Activated CD4-positive, alpha-beta T cell treated with anti-CD3 and anti-CD28 coated beads, Interleukin-2, amount 10 ng/mL, durations not matched to agents 24 days and 14 days (primary cell): ENCODE results near the gene TXNRD3. TPM values are rescaled to one million over a fixed set of nuclear protein-coding genes. Genes with fewer than 3 reads are reported as not detected.
A peak's percentile ranks its signal among the peaks of the same experiment; 100 is the strongest.

Experiments used
- DNase-seq: peaks from one replicate; pipeline ENCODE4 v3.0.0; 2022
- H3K27ac Mint-ChIP-seq: one replicate; pipeline ENCODE4 v1.8.0; 2022; ENCODE audit warnings: mild to moderate bottlenecking, mixed read lengths
- H3K27me3 Mint-ChIP-seq: one replicate; pipeline ENCODE4 v1.8.0; 2022; ENCODE audit warnings: mixed read lengths
- H3K36me3 Mint-ChIP-seq: one replicate; pipeline ENCODE4 v1.8.0; 2022; ENCODE audit warnings: low read depth, mild to moderate bottlenecking, mixed read lengths
- H3K4me1 Mint-ChIP-seq: one replicate; pipeline ENCODE4 v1.8.0; 2021; ENCODE audit warnings: mixed read lengths
- H3K4me3 Mint-ChIP-seq: one replicate; pipeline ENCODE4 v1.8.0; 2022; ENCODE audit warnings: mild to moderate bottlenecking, moderate library complexity, mixed read lengths
- H3K9me3 Mint-ChIP-seq: one replicate; pipeline ENCODE4 v1.8.0; 2021; ENCODE audit warnings: mixed read lengths
- intact Hi-C: fragments of 100-400 bp; cut with micrococcal nuclease; formaldehyde crosslinking; loops from one replicate; pipeline ENCODE4 v1.15.1; 2023
- total RNA-seq: library from RNA; stranded (reverse); gene quantifications from 2 replicates; pipeline ENCODE4 v1.2.3, GENCODE V29; 2022

TXNRD3 gene
- total RNA-seq, 1 donor from 2014 or later = 1.5 TPM

DNA sequence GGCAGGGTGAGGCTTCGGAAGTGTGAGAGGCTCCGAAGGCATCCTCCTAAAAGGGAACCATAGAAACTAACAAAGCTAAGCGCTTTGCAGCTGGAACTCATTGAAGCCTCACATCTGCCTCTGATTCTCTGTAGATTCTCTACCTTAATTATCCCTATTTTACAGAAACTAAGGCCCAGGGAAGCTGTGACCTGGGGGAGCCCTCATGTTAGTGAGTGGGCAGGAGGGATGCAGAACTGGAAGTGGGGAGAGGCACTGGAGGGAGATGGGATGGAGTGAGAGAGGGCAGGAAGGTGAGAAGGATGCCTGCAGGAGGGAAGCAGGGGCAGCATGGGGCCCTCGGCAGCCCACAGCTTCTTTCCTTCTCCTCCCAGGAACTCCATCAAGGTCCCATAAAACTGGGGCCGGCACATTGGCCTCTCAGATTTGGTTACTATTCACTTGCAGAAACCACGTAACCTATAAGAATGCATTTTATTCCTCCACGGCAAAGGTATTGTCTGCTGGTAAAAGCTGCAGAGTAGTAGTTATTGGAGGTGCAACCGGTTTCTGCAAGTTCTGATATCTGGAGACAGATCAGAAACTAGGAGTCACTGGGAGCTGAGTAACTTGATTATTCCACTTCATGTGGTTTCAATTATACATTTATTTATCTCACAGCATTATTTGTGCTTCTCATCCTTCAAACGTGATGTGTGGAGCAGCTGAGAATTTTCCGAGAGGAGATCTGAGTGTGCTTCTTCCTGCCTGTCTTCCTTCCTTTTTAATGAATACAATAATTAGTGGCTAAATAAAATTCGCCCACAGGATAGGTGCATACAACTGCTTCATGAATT, 25.1 kb upstream of the TXNRD3 start:
- DNase-seq = no peak
- Mint-ChIP-seq H3K27me3 (peaks cover 16% of the 10 kb centered on the region), H3K36me3 (no peaks in the 10 kb centered on the region), H3K9me3 (no peaks in the 10 kb centered on the region), H3K4me1 (peaks cover 3% of the 10 kb centered on the region), H3K4me3 (no peak overlapping the region), H3K27ac (no peak overlapping the region)
- intact Hi-C loops = loop anchor here (1.0 to 10.0 kb wide), 3 partner anchors 305 to 864 kb away; partner anchors contain the start of gene PLXNA1

- H3K4me1 Mint-ChIP-seq = peaks cover 3% of the 10 kb centered on the region
- H3K27ac Mint-ChIP-seq = no peak overlapping the region
- no peak overlapping the region for H3K4me3 Mint-ChIP-seq
- H3K27me3 Mint-ChIP-seq = peaks cover 19% of the 10 kb centered on the region
- intact Hi-C loops = loop anchor here (1.0 to 10.0 kb wide), 3 partner anchors 305 to 865 kb away; partner anchors contain the start of gene PLXNA1
- H3K36me3 Mint-ChIP-seq = no peaks in the 10 kb centered on the region
- DNase-seq = peak; percentile 93
- H3K9me3 Mint-ChIP-seq = no peaks in the 10 kb centered on the region
Measured at GRCh38 chr3:126679318-126679751, 24.4 kb upstream of the TXNRD3 start.

DNA sequence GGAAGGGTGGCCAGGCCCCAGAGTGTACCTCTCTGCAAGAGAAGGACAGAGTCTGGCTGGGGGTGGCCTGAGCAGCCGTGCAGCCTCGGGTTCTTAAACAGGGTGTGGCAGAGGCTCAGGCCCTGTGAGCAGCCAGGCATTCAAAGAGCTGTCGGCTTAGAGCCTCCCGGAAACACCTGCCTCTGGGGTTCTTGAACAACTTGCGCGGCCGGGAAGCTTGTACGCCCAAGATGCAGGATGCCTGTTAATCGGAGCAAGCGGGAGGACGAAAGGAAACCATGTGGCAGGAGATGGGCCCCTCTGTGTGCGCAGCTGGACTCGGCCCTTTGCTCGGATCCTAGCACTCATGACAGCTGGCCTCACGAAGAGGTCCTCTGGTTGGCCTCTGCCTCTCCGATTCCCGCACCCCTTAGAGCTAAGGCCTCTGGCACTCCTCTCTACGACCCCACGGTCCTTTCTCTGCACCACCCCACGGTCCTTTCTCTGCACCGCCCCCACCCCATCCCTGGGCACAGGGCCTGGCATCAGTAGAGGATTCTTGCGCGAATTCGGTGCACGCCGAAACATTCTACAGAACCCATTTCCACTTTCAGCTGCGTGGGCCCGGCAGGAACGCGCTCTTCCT, 23.9 kb upstream of the TXNRD3 start:
- no peaks in the 10 kb centered on the region for H3K9me3 Mint-ChIP-seq
- peaks cover 3% of the 10 kb centered on the region for H3K4me1 Mint-ChIP-seq
- no peaks in the 10 kb centered on the region for H3K36me3 Mint-ChIP-seq
- no peak for DNase-seq
- H3K4me3 Mint-ChIP-seq = no peak overlapping the region
- H3K27ac Mint-ChIP-seq = no peak overlapping the region
- intact Hi-C loops = loop anchor here (1.0 to 10.0 kb wide), 3 partner anchors 306 to 865 kb away; partner anchors contain the start of gene PLXNA1
- H3K27me3 Mint-ChIP-seq = peaks cover 19% of the 10 kb centered on the region

DNA sequence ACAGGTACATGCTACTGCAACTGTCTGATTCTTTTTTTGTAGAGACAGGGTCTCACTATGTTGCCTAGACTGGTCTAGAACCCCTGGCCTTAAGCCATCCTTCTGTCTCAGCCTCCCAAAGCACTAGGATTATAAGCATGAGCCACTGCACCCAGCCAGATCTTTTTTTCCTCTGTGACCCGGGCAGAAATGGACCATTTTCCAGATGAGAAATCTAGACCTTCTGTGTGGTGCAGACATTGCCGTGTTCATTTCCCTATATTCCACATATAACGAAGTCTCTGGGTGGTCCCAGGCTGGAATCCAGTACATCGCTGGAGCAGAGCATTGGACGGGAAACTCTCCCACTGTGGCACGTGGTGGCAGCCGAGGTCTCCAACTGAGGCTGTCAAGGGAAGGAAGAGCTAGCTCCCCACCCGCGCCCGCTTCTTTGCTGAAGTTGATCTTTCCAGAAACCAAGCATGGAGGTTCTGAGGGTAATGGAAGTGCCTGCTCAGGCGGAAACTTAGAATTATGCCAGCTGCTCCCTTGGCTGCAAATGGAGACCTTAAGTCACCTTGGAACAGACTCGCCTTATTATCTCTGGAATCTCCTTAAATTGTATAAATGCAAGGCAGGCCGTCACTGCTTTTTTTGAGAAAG, 23.1 kb upstream of the TXNRD3 start:
- H3K4me1 Mint-ChIP-seq = peaks cover 3% of the 10 kb centered on the region
- no peak overlapping the region for H3K4me3 Mint-ChIP-seq
- H3K27me3 Mint-ChIP-seq = peaks cover 19% of the 10 kb centered on the region
- H3K27ac Mint-ChIP-seq = no peak overlapping the region
- intact Hi-C loops = loop anchor here (10.0 kb wide), 1 partner anchor 307 kb away; the partner anchor contains the start of gene PLXNA1
- DNase-seq = no peak
- H3K9me3 Mint-ChIP-seq = no peaks in the 10 kb centered on the region
- no peaks in the 10 kb centered on the region for H3K36me3 Mint-ChIP-seq

GRCh38 chr3:126676919-126677705, 22.2 kb upstream of the TXNRD3 start:
- DNase-seq = no peak
- Mint-ChIP-seq H3K4me1 (peaks cover 3% of the 10 kb centered on the region), H3K27me3 (peaks cover 19% of the 10 kb centered on the region), H3K27ac (no peak overlapping the region), H3K9me3 (no peaks in the 10 kb centered on the region), H3K4me3 (no peak overlapping the region), H3K36me3 (no peaks in the 10 kb centered on the region)
- intact Hi-C loops = loop anchor here (10.0 kb wide), 1 partner anchor 308 kb away; the partner anchor contains the start of gene PLXNA1

DNA sequence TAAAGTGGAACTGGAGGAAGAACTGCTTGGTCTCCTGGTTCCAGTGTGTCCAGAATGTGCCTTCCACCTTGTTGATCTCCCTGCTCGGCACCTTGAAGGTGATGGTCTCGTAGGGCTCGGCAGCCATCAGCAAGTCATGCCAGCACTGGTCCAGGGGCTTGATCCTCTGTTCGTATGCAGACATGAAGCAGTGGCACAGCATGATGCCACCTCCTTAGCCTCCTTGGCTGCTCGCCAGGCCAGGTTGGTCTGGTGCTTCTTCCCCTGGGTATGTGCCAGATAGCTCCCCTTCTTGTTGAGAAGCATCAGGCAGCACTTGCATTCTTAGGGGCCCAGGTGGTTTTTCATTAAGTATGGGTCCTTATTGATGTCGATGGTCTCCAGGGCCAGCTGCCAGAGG, 17.8 kb upstream of the TXNRD3 start:
- intact Hi-C loops = loop anchor here (10.0 kb wide), 1 partner anchor 312 kb away; the partner anchor contains the start of gene PLXNA1
- Mint-ChIP-seq H3K27me3 (peaks cover 15% of the 10 kb centered on the region), H3K9me3 (peaks cover 7% of the 10 kb centered on the region), H3K4me1 (peaks cover 1% of the 10 kb centered on the region), H3K36me3 (no peaks in the 10 kb centered on the region), H3K4me3 (no peak overlapping the region), H3K27ac (no peak overlapping the region)
- DNase-seq = no peak

GRCh38 chr3:126672340-126672739, 17.4 kb upstream of the TXNRD3 start:
- Mint-ChIP-seq H3K9me3 (peaks cover 7% of the 10 kb centered on the region), H3K4me3 (no peak overlapping the region), H3K27ac (no peak overlapping the region), H3K36me3 (no peaks in the 10 kb centered on the region), H3K4me1 (peaks cover 1% of the 10 kb centered on the region), H3K27me3 (peaks cover 11% of the 10 kb centered on the region)
- intact Hi-C loops = loop anchor here (10.0 kb wide), 1 partner anchor 312 kb away; the partner anchor contains the start of gene PLXNA1
- no peak for DNase-seq

- no peak overlapping the region for H3K4me3 Mint-ChIP-seq
- no peak for DNase-seq
- peaks cover 7% of the 10 kb centered on the region for H3K9me3 Mint-ChIP-seq
- intact Hi-C loops = loop anchor here (10.0 kb wide), 1 partner anchor 313 kb away; the partner anchor contains the start of gene PLXNA1
- no peaks in the 10 kb centered on the region for H3K36me3 Mint-ChIP-seq
- H3K27ac Mint-ChIP-seq = no peak overlapping the region
- peaks cover 1% of the 10 kb centered on the region for H3K4me1 Mint-ChIP-seq
- peaks cover 5% of the 10 kb centered on the region for H3K27me3 Mint-ChIP-seq
Measured at GRCh38 chr3:126671521-126671920, 16.6 kb upstream of the TXNRD3 start.

- Mint-ChIP-seq H3K9me3 (peaks cover 7% of the 10 kb centered on the region), H3K4me3 (no peak overlapping the region), H3K4me1 (peaks cover 1% of the 10 kb centered on the region), H3K27me3 (no peaks in the 10 kb centered on the region), H3K36me3 (no peaks in the 10 kb centered on the region), H3K27ac (no peak overlapping the region)
- no peak for DNase-seq
- intact Hi-C loops = no loop called here
Measured at GRCh38 chr3:126668450-126669401, 13.8 kb upstream of the TXNRD3 start.

GRCh38 chr3:126667631-126668449, 12.9 kb upstream of the TXNRD3 start:
- no peaks in the 10 kb centered on the region for H3K27me3 Mint-ChIP-seq
- peaks cover 7% of the 10 kb centered on the region for H3K9me3 Mint-ChIP-seq
- H3K4me1 Mint-ChIP-seq = peaks cover 1% of the 10 kb centered on the region
- no peaks in the 10 kb centered on the region for H3K36me3 Mint-ChIP-seq
- no peak overlapping the region for H3K27ac Mint-ChIP-seq
- intact Hi-C loops = no loop called here
- no peak overlapping the region for H3K4me3 Mint-ChIP-seq
- no peak for DNase-seq

- Mint-ChIP-seq H3K36me3 (no peaks in the 10 kb centered on the region), H3K27me3 (no peaks in the 10 kb centered on the region), H3K9me3 (peaks cover 7% of the 10 kb centered on the region), H3K4me1 (peaks cover 1% of the 10 kb centered on the region), H3K27ac (no peak overlapping the region), H3K4me3 (no peak overlapping the region)
- intact Hi-C loops = no loop called here
- no peak for DNase-seq
Measured at GRCh38 chr3:126666658-126667528, 12.0 kb upstream of the TXNRD3 start.
